HCT116 (cell line): Measurements from ENCODE around the gene TMEM191C. TPM values are rescaled to one million over a fixed set of nuclear protein-coding genes. Genes with fewer than 3 reads are reported as not detected.
A peak's percentile ranks its signal among the peaks of the same experiment; 100 is the strongest.

Experiments
- ATAC-seq: fragments of 200-7000 bp; cut with Tn5 transposase; 2 replicates; pipeline ENCODE4 v1.9.1; 2020; ENCODE audit warnings: mild to moderate bottlenecking, moderate library complexity
- BruUV-seq: library from RNA; stranded (reverse); fragments of 400-500 nt; replicated peaks from 2 replicates; lab custom pipeline; 2021; lab: Mats Ljungman, UMichigan
- CTCF ChIA-PET: fragments of 300-600 bp; sonication (Branson Sonifier 250); formaldehyde crosslinking; loops from one replicate; lab custom pipeline; 2021; ENCODE audit warnings: antibody characterized with exemption; lab: Charles Lee
- POLR2A ChIA-PET: fragments of 300-600, 350-600 bp; sonication (Branson Sonifier 250); formaldehyde crosslinking; loops from one replicate; lab custom pipeline; 2021; ENCODE audit warnings: antibody characterized with exemption; lab: Charles Lee
- RAD21 ChIA-PET, 2 experiments: fragments of 300-600 bp; sonication (Branson Sonifier 250); formaldehyde crosslinking; loops; one replicate each; lab custom pipeline; 2023; ENCODE audit warnings: low total read pairs in 2 of 2; ENCODE audit not compliant: uncharacterized antibody in 2 of 2, unreplicated experiment in 2 of 2, low non-redundant PET in 1 of 2; lab: Charles Lee
- DNase-seq: peaks from one replicate; pipeline ENCODE4 v3.0.0-alpha.2; 2010; ENCODE audit warnings: low read depth, low spot score
- H2AFZ ChIP-seq: fragments of 200-600 bp; shearing (Covaris generic), sonication (generic); 2 replicates; pipeline ENCODE4 v1.6.1; 2017; ENCODE audit warnings: low read depth, mixed run types, mixed read lengths, antibody characterized with exemption, low read length; ENCODE audit not compliant: poor library complexity, severe bottlenecking
- H3K27ac ChIP-seq: 2 replicates; pipeline ENCODE4 v1.5.1; 2012; ENCODE audit warnings: low read depth, low read length
- H3K27me3 ChIP-seq: fragments of 200-600 bp; sonication (generic); 2 replicates; pipeline ENCODE4 v1.6.1; 2016; ENCODE audit warnings: mixed run types, low read length, mixed read lengths; ENCODE audit not compliant: insufficient read depth
- H3K36me3 ChIP-seq, 2 experiments: fragments of 200-500 bp in 1 of 2; fragments of 200-600 bp in 1 of 2; sonication (Bioruptor generic) in 1 of 2; sonication (generic) in 1 of 2; 2 replicates each; pipeline versions ENCODE4 v1.5.1 to v1.6.1; 2014 to 2016; ENCODE audit warnings: low read length in 2 of 2, inconsistent platforms in 1 of 2, mixed read lengths in 1 of 2, mixed run types in 1 of 2; ENCODE audit not compliant: insufficient read depth in 2 of 2, control insufficient read depth in 1 of 2
- H3K4me1 ChIP-seq, 2 experiments: fragments of 200-600 bp in 1 of 2; sonication (generic) in 1 of 2; 2 replicates each; pipeline versions ENCODE4 v1.5.1 to v1.6.1; 2012 to 2017; ENCODE audit warnings: low read length in 2 of 2, inconsistent platforms in 1 of 2, mild to moderate bottlenecking in 1 of 2, mixed read lengths in 1 of 2, mixed run types in 1 of 2, moderate library complexity in 1 of 2; ENCODE audit not compliant: insufficient read depth in 2 of 2, control insufficient read depth in 1 of 2
- H3K4me2 ChIP-seq: fragments of 200-600 bp; sonication (generic); 2 replicates; pipeline ENCODE4 v1.6.1; 2017; ENCODE audit warnings: mixed run types, low read length, mixed read lengths
- H3K4me3 ChIP-seq, 2 experiments: fragments of 200-600 bp in 1 of 2; sonication (generic) in 1 of 2; replicated peaks in 1 of 2; 2 replicates each; pipeline ENCODE4 v1.5.1; 2011 to 2016; ENCODE audit warnings: low read length in 2 of 2, control low read depth in 1 of 2, low read depth in 1 of 2, mild to moderate bottlenecking in 1 of 2, mixed read lengths in 1 of 2, mixed run types in 1 of 2
- H3K79me2 ChIP-seq: fragments of 200-600 bp; sonication (generic); 2 replicates; pipeline ENCODE4 v1.6.1; 2017; ENCODE audit warnings: mild to moderate bottlenecking, mixed run types, low read length, moderate library complexity, mixed read lengths; ENCODE audit not compliant: insufficient read depth
- H3K9ac ChIP-seq: fragments of 200-600 bp; sonication (generic); 2 replicates; pipeline ENCODE4 v1.6.1; 2016; ENCODE audit warnings: low read length, mixed read lengths
- H3K9me2 ChIP-seq: fragments of 200-600 bp; sonication (generic), shearing (Covaris generic); 2 replicates; pipeline ENCODE4 v1.6.1; 2017; ENCODE audit warnings: mixed run types, mild to moderate bottlenecking, moderate library complexity; ENCODE audit not compliant: insufficient read depth
- H3K9me3 ChIP-seq, 2 experiments: fragments of 200-500 bp in 1 of 2; fragments of 200-600 bp in 1 of 2; sonication (Bioruptor generic) in 1 of 2; sonication (generic) in 1 of 2; 2 replicates each; pipeline ENCODE4 v1.6.1; 2014 to 2017; ENCODE audit warnings: low read length in 2 of 2, mixed read lengths in 2 of 2, inconsistent platforms in 1 of 2, low read depth in 1 of 2, mild to moderate bottlenecking in 1 of 2, mixed run types in 1 of 2, moderate library complexity in 1 of 2; ENCODE audit not compliant: control insufficient read depth in 1 of 2, insufficient read depth in 1 of 2
- H4K20me1 ChIP-seq: fragments of 200-600 bp; sonication (generic), shearing (Covaris generic); 2 replicates; pipeline ENCODE4 v1.6.1; 2017; ENCODE audit warnings: mixed run types, mild to moderate bottlenecking, moderate library complexity; ENCODE audit not compliant: insufficient read depth
- CEBPB ChIP-seq: IDR thresholded peaks from 2 replicates; pipeline ENCODE4 v1.6.1; 2012; ENCODE audit warnings: low read depth
- CTCF ChIP-seq, 3 experiments: fragments of 200-600 bp in 1 of 3; sonication (generic) in 1 of 3; IDR thresholded peaks in 2 of 3; conservative IDR thresholded peaks in 1 of 3; 2 replicates each; pipeline ENCODE4 v1.5.1; 2012 to 2017; ENCODE audit warnings: low read depth in 2 of 3, low read length in 2 of 3, antibody characterized with exemption in 1 of 3, borderline replicate concordance in 1 of 3, control low read depth in 1 of 3, mild to moderate bottlenecking in 1 of 3, mixed read lengths in 1 of 3, mixed run types in 1 of 3, moderate library complexity in 1 of 3; ENCODE audit not compliant: insufficient read depth in 1 of 3
- EZH2 ChIP-seq: fragments of 200-600 bp; sonication (generic); IDR thresholded peaks from 2 replicates; pipeline ENCODE4 v1.6.1; 2017; ENCODE audit warnings: antibody characterized with exemption, mixed run types
- EZH2phosphoT487 ChIP-seq: fragments of 200-600 bp; IDR thresholded peaks from 2 replicates; pipeline ENCODE4 v1.6.1; 2018; ENCODE audit warnings: antibody characterized with exemption, borderline replicate concordance
- SP1 ChIP-seq: IDR thresholded peaks from 2 replicates; pipeline ENCODE4 v1.6.1; 2012; ENCODE audit warnings: low read depth
- TCF7L2 ChIP-seq: IDR thresholded peaks from 2 replicates; pipeline ENCODE4 v1.7.0; 2011; ENCODE audit warnings: borderline replicate concordance, inconsistent platforms; ENCODE audit not compliant: insufficient read depth, insufficient read length; ENCODE audit errors: extremely low read depth
- YY1 ChIP-seq: IDR thresholded peaks from 2 replicates; pipeline ENCODE4 v1.6.1; 2011; ENCODE audit warnings: low read length, low read depth, moderate library complexity, mild to moderate bottlenecking; ENCODE audit not compliant: insufficient replicate concordance; ENCODE audit errors: extremely low read depth
- ZBTB33 ChIP-seq: IDR thresholded peaks from 2 replicates; pipeline ENCODE4 v1.6.1; 2011; ENCODE audit warnings: mild to moderate bottlenecking, low read length, moderate library complexity; ENCODE audit not compliant: insufficient replicate concordance; ENCODE audit errors: extremely low read depth
- ZFX ChIP-seq: fragments of 450-650 bp; IDR thresholded peaks from 2 replicates; pipeline ENCODE4 v1.6.1; 2017
- intact Hi-C: fragments of 100-400 bp; cut with micrococcal nuclease; formaldehyde crosslinking; loops from 2 replicates; pipeline ENCODE4 v1.10.0; 2022
- total RNA-seq: library from RNA; stranded (reverse); gene quantifications from one replicate; pipeline ENCODE4 v1.2.1, GENCODE V29; 2021; ENCODE audit not compliant: unreplicated experiment

The TMEM191C gene
- total RNA-seq, 1 experiment from 2014 or later: 3.1 TPM

- Histone ChIP-seq H4K20me1 (no peaks in the 10 kb centered on the region), H2AFZ (no peak overlapping the region), H3K27ac (no peak overlapping the region), H3K36me3 (peaks cover 4 to 7% of the 10 kb centered on the region in 2 experiments; a peak in 2 of 4 replicates), H3K9ac (no peak overlapping the region), H3K4me1 (no peaks in the 10 kb centered on the region), H3K9me2 (no peaks in the 10 kb centered on the region), H3K27me3 (no peaks in the 10 kb centered on the region), H3K9me3 (no peaks in the 10 kb centered on the region), H3K79me2 (no peaks in the 10 kb centered on the region; the same call in 1 of the 2 replicates), H3K4me2 (no peak overlapping the region), H3K4me3 (no peak overlapping the region)
- ChIA-PET CTCF (interaction anchor here (0.7 to 1.1 kb wide), 3 partner anchors 9 to 197 kb away, joined by 3 to 5 read pairs (median 4); partner anchors contain the start of gene SDF2L1), RAD21 (no interaction called here), POLR2A (no interaction called here)
- DNase-seq (no peak), ATAC-seq (peak; percentile 83)
- intact Hi-C loops: no loop called here
- no peak for TF ChIP-seq SP1
- TF ChIP-seq ZFX: no peak
- TF ChIP-seq CEBPB: no peak
- TF ChIP-seq EZH2phosphoT487: no peak
- peak in 2 of 3 experiments; percentile 42 to 61; a peak in 3 of 6 replicates for TF ChIP-seq CTCF (IDR thresholded peaks at IDR 0.05 in 2 of 3, conservative IDR thresholded peaks at IDR 0.05 in 1 of 3; ENCODE audit: borderline replicate concordance in 1 of 3, insufficient read depth in 1 of 3, low read depth in 2 of 3, low read length in 2 of 3)
- no peak for TF ChIP-seq YY1
- no peak for TF ChIP-seq EZH2
- no peak for TF ChIP-seq TCF7L2
- TF ChIP-seq ZBTB33: no peak
- no TSS peak for BruUV-seq
These were observed 19.3 kb upstream of the TMEM191C start for GRCh38 chr22:21447694-21448402.
